Colonic mucosa (tissue), 4 donors: ENCODE measurements around the gene SFSWAP. TPM values are rescaled to one million over a fixed set of nuclear protein-coding genes. Genes with fewer than 3 reads are reported as not detected.
"Not testable (repeated sequence)": the region's sequence is repeated elsewhere in the genome, so short reads cannot be mapped to it uniquely, and the experiment has no call there.

ENCODE experiments used
- DNase-seq: peaks from one replicate; pipeline ENCODE4 v3.0.0-alpha.2; 2020
- H3K27ac ChIP-seq: fragments of 200-600 bp; one replicate; pipeline ENCODE4 v1.8.0; 2021
- H3K27me3 ChIP-seq: fragments of 200-600 bp; one replicate; pipeline ENCODE4 v1.8.0; 2021
- H3K36me3 ChIP-seq: fragments of 200-600 bp; one replicate; pipeline ENCODE4 v1.8.0; 2021
- H3K4me1 ChIP-seq: fragments of 200-600 bp; one replicate; pipeline ENCODE4 v1.8.0; 2021; ENCODE audit warnings: mild to moderate bottlenecking
- H3K4me3 ChIP-seq: fragments of 200-600 bp; one replicate; pipeline ENCODE4 v1.8.0; 2021
- H3K9ac ChIP-seq, 2 donors: one replicate each; pipeline ENCODE4 v1.7.0; 2013; ENCODE audit warnings: control low read depth in 2 of 2, low read depth in 2 of 2, low read length in 2 of 2
- H3K9me3 ChIP-seq: fragments of 200-600 bp; one replicate; pipeline ENCODE4 v1.8.0; 2021
- intact Hi-C: fragments of 100-400 bp; cut with DNase I; formaldehyde crosslinking; loops from one replicate; pipeline ENCODE4 v1.14.1; 2022
- total RNA-seq, 2 donors: library from RNA; stranded (reverse); fragmentation: NEBNext Ultra II Directional in 1 of 2; extraction: Animal tissue kit (Norgen Biotek cat#: 25700) in 1 of 2; gene quantifications; one replicate each; pipeline ENCODE4 v1.2.1, GENCODE V29; 2021
- TF ChIP-seq, protein P1 (sequence below): fragments of 200-600 bp; IDR thresholded peaks from one replicate; pipeline ENCODE4 v1.8.0; 2022; ENCODE audit warnings: antibody characterized with exemption, mild to moderate bottlenecking
- donor health status: healthy.
- donor health status: DM: no; HTN: no; CAD: no.
- donor health status: DM: no; HTN: no; CAD: no.

Gene SFSWAP
- total RNA-seq, 2 donors from 2014 or later: 28.2 to 35.6 TPM

DNA sequence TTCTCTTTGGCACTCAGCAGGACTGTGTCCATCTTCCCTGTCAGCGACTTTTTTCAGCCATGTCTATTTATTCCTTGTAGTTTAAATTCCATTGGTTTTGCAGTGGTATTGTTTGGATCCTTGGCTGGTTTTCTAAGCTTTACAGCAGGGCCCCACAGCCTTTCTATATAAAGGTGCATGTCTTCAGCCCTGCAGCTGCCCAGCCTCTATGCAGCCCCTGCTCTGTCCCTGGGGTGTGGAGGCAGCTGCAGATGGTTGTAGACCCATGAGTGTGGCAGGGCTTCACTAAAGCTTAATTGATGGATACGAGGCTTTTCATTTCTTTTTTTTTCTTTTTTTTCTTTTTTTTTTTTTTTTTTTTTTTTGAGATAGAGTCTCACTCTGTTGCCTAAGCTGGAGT, 29.7 kb downstream of the SFSWAP start:
- Histone ChIP-seq H3K9ac (no peak overlapping the region), H3K27me3 (no peaks in the 10 kb centered on the region), H3K4me1 (no peaks in the 10 kb centered on the region), H3K4me3 (no peak overlapping the region), H3K9me3 (no peaks in the 10 kb centered on the region), H3K36me3 (peaks cover 13% of the 10 kb centered on the region), H3K27ac (no peak overlapping the region)
- intact Hi-C loops: no loop called here
- TF ChIP-seq, protein P1, sequence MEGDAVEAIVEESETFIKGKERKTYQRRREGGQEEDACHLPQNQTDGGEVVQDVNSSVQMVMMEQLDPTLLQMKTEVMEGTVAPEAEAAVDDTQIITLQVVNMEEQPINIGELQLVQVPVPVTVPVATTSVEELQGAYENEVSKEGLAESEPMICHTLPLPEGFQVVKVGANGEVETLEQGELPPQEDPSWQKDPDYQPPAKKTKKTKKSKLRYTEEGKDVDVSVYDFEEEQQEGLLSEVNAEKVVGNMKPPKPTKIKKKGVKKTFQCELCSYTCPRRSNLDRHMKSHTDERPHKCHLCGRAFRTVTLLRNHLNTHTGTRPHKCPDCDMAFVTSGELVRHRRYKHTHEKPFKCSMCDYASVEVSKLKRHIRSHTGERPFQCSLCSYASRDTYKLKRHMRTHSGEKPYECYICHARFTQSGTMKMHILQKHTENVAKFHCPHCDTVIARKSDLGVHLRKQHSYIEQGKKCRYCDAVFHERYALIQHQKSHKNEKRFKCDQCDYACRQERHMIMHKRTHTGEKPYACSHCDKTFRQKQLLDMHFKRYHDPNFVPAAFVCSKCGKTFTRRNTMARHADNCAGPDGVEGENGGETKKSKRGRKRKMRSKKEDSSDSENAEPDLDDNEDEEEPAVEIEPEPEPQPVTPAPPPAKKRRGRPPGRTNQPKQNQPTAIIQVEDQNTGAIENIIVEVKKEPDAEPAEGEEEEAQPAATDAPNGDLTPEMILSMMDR: no peak
- DNase-seq: no peak

DNA sequence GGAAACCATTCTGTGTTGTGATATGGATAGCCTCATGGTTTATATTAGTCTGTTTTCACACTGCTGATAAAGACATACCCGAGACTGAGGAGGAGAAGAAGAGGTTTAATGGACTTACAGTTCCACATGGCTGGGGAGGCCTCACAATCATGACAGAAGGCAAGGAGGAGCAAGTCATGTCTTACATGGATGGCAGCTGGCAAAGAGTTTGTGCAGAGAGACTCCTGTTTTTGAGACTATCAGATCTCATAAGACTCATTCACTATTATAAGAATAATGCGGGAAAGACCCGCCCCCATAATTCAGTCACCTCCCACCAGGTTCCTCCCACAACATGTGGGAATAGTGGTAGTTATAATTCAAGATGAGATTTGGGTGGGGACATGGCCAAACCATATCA, 31.9 kb downstream of the SFSWAP start:
- DNase-seq, H3K27ac ChIP-seq, intact Hi-C loops, H3K9ac ChIP-seq, H3K27me3 ChIP-seq, H3K4me1 ChIP-seq, H3K9me3 ChIP-seq, H3K4me3 ChIP-seq: not testable (repeated sequence)
- peaks cover 18% of the 10 kb centered on the region for H3K36me3 ChIP-seq

DNA sequence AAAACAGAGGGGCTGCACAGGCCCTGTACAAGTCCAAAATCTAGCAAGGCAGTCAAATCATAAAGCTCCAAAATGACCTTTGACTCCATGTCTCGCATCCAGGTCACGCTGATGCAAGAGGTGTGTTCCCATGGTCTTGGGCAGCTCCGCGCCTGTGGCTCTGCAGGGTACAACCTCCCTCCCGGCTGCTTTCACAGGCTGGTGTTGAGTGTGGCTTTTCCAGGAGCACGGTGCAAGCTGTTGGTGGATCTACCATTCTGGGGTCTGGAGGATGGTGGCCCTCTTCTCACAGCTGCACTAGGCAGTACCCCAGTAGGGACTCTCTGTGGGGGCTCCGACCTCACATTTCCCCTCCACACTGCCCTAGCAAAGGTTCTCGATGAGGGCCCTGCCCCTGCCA, 32.5 kb downstream of the SFSWAP start:
- H3K9me3 ChIP-seq, H3K27me3 ChIP-seq, H3K9ac ChIP-seq, DNase-seq, H3K4me1 ChIP-seq, H3K27ac ChIP-seq, H3K4me3 ChIP-seq, intact Hi-C loops: not testable (repeated sequence)
- peaks cover 18% of the 10 kb centered on the region for H3K36me3 ChIP-seq

GRCh38 chr12:131743880-131744279, 33.0 kb downstream of the SFSWAP start:
- DNase-seq, H3K9me3 ChIP-seq, intact Hi-C loops, H3K27me3 ChIP-seq, H3K9ac ChIP-seq, H3K4me1 ChIP-seq, H3K27ac ChIP-seq, H3K4me3 ChIP-seq: not testable (repeated sequence)
- peaks cover 18% of the 10 kb centered on the region for H3K36me3 ChIP-seq

- H3K9ac ChIP-seq, H3K27me3 ChIP-seq, H3K4me3 ChIP-seq, H3K4me1 ChIP-seq, intact Hi-C loops, DNase-seq, H3K9me3 ChIP-seq, H3K27ac ChIP-seq: not testable (repeated sequence)
- peaks cover 18% of the 10 kb centered on the region for H3K36me3 ChIP-seq
These were observed 33.8 kb downstream of the SFSWAP start for GRCh38 chr12:131744675-131745074.

DNA sequence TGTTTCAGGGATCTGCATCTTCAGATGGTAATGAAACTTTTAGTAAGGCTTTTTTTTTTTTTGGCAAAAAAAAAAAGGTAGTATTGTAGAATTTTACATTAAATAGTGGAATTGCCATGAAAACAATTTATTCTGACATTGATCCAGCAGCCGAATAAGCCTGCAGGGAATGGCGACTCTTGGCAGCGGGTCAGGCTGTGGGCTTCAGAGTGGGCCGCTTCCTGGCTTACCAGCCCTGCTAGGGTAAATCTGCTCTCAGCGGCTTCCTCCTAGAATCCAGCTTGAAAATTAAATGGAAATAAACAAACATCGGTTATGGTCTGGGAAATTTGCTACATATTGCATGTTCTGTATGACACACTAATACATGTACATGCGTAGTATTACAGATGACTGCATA, 34.8 kb downstream of the SFSWAP start:
- Histone ChIP-seq H3K4me1 (no peaks in the 10 kb centered on the region), H3K36me3 (peaks cover 18% of the 10 kb centered on the region), H3K9ac (no peak overlapping the region), H3K27me3 (no peaks in the 10 kb centered on the region), H3K4me3 (no peak overlapping the region), H3K9me3 (no peaks in the 10 kb centered on the region), H3K27ac (no peak overlapping the region)
- intact Hi-C loops: no loop called here
- TF ChIP-seq, protein P1: no peak
- DNase-seq: no peak

DNA sequence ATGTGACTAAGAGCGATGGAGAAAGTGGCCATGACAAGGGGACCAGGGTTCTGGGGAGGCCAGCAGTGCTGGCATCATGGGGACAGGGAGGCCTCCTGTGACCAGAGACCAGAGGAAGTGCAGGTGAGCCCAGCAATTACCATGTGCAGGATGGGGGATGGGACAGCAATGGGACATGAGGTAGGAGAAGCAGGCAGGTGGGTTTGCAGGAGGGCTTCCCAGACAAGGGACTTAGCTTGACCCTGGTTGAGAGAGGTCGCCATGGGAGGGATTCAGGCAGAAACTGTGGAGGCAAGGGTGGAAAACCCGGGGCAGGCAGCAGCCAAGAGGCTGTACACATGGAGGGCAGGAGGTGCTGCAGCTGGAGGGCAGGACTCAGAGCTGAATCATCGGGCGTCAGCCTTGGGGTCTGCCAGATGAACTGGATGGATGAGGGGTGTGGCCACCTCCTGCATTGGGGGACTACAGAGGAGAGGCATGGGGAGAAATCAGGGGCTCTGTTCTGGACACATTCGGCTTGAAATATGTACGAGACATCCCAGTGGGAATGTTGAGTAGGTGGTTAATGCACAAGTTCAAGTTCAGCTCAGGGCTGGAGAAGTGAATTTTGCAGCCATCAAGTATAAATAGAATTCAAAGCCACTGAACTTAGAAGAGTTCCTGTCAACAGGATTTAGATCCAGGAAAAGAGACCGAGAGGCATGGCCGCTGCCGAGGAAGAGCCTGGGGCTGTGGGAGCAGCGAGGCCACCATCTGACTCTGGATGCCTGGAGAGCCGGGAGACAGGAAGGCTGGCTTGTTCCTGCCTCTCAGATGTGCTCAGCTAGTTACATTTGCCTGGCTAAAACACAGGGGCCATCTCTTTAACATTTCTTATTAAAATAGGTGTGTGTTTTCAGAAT, 36.6 kb downstream of the SFSWAP start:
- intact Hi-C loops: no loop called here

More for the DNA sequence above, 36.6 kb downstream of the SFSWAP start:
- no peak for DNase-seq
- Histone ChIP-seq H3K4me3 (no peak overlapping the region), H3K27me3 (no peaks in the 10 kb centered on the region), H3K4me1 (no peaks in the 10 kb centered on the region), H3K36me3 (peaks cover 18% of the 10 kb centered on the region), H3K9me3 (no peaks in the 10 kb centered on the region), H3K27ac (no peak overlapping the region), H3K9ac (no peak overlapping the region)
- TF ChIP-seq, protein P1: no peak
